NK-92 treated with Interleukin-12 subunit alpha and Interleukin-12 subunit beta, amount 100 ng/mL, for 24 hours (cell line): ENCODE measurements around the gene GHSR.

Source experiments
- DNase-seq: peaks from one replicate; lab custom pipeline; 2025; lab: John Stamatoyannopoulos, UW

Gene GHSR, protein sequence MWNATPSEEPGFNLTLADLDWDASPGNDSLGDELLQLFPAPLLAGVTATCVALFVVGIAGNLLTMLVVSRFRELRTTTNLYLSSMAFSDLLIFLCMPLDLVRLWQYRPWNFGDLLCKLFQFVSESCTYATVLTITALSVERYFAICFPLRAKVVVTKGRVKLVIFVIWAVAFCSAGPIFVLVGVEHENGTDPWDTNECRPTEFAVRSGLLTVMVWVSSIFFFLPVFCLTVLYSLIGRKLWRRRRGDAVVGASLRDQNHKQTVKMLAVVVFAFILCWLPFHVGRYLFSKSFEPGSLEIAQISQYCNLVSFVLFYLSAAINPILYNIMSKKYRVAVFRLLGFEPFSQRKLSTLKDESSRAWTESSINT

DNA sequence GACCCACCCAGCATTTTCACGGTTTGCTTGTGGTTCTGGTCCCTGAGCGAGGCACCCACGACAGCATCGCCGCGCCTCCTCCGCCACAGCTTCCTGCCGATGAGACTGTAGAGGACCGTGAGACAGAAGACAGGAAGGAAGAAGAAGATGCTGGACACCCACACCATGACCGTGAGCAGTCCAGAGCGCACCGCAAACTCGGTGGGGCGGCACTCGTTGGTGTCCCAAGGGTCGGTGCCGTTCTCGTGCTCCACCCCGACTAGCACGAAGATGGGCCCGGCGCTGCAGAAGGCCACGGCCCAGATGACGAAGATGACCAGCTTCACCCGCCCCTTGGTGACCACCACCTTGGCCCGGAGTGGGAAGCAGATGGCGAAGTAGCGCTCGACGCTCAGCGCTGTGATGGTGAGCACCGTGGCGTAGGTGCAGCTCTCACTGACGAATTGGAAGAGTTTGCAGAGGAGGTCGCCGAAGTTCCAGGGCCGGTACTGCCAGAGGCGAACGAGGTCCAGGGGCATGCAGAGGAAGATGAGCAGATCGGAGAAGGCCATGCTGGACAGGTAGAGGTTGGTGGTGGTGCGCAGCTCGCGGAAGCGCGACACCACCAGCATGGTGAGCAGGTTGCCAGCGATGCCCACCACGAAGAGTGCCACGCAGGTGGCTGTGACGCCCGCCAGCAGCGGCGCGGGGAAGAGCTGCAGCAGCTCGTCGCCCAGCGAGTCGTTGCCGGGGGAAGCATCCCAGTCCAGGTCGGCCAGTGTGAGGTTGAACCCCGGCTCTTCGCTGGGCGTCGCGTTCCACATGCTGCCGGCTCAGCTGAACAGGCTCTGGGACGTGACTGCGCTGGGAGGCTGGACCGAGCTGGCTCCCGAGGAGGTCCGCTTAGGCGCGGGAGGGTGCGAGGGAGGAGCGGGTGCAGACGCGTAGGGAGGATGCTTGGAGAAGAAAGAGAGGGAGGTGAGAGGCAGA lies at the start of gene GHSR:
GHSR (minus strand) TSS at position 846 of the 969 bp plus-strand sequence; CDS start at position 803, 43 bp downstream.
- DNase-seq: no peak

DNA sequence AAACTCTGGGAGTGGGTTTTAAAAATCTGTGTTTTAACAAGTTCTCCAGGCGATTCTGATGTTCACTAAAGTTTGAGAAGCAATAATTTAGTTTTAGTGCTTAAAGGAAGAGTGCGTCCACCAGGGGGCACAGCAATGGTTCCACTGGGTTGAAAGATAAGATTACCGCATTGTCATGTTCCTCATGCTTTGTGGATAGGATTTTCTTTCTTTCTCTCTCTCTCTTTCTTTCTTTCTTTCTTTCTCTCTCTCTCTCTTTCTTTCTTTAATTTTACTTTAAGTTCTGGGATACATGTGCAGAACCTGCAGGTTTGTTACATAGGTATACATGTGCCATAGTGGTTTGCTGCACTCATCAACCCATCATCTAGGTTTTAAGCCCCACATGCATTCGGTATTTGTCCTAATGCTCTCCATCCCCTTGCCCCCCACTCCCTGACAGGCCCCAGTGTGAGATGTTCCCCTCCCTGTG lies 42.0 kb upstream of the GHSR start:
- peak; percentile 33 for DNase-seq

DNA sequence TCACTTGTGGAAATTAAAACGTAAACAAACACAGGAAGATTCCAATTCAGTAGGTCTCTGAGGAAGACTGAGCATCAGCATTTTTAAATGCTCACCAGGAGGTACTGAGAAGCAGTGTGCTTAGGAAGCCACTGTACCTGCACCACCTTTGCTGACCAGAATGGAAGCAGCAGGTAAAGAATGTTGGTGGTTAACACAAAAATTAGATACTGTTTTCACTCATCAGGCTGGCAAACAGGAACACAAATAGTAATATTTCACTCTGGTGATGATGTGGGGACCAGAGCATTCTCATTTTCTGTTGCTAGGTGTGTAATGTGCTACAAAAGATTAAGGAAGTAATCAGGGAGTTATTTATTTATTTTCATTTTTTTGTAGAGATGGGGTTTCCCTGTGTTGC lies 29.9 kb upstream of the GHSR start:
- no peak for DNase-seq

DNA sequence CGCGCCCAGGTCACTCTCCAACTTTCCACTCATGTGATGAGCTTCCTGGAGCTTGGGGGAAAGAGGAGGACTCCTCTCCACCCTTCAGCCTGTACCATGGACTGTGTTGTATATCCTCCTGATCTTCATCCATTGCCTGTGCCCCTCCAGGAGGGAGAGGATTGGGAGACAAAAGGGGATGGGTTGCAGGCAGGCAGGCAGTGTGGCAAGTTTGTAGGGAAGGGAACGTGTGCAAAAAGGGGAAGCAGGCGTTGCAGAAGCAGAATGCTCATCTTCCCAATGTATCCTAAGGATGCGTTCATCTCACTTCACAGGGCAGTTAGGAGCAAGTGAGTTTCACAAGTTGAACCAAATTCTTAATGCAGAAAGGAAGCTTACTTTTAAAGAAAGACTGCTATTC lies 28.1 kb upstream of the GHSR start:
- no peak for DNase-seq

DNA sequence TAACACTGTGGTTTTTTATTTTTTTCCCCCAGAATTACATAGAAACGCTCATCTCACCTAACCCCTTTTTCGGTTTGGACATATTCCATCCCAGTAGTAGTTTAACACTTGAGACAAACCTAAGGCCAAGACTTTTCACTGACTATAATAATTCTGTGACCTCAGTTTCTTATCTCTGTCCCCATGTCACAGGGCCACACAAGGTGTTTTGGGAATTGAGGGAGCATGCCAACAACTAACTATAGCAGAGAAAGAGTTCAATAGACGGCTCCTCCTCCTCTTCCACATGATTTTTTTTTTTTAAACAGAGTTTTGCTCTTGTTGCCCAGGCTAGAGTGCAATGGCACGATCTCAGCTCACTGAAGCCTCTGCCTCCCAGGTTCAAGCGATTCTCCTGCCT lies 27.4 kb upstream of the GHSR start:
- DNase-seq: no peak

DNA sequence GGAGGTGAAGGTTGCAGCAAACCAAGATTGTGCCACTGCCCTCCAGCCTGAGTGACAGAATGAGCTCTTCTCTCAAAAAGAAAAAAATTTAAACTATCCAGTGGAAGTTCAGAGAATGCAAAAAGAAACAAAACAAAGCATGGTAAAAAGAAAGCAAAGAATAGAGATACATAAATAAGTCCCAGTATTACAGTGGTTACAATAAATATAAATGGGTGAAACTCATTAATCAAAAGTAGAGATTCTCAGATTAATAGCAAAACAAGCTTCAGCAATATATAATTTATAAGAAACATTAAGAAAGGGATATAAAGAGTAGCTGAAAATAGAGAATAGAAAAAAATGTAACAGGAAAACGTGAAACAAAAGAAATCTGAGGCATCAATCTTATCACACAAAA lies 23.6 kb upstream of the GHSR start:
- no peak for DNase-seq

DNA sequence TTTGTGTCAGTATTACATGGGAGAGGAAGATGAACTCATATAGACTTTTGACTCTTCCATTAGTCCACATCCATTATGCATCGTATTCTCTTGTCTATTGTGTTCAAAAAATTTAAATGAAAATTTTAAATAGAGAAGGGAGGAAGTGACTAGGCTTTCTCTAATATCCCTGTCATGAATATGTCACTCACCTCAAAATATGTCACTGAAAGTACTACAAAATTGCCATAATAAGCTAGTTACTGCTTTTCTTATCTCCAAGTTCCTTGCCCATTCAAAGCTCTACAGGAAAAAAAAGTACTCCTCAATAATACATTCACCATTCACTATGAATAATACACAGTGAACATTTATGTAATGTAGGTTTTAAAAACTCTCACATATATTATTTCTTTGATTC lies 22.3 kb upstream of the GHSR start:
- no peak for DNase-seq

DNA sequence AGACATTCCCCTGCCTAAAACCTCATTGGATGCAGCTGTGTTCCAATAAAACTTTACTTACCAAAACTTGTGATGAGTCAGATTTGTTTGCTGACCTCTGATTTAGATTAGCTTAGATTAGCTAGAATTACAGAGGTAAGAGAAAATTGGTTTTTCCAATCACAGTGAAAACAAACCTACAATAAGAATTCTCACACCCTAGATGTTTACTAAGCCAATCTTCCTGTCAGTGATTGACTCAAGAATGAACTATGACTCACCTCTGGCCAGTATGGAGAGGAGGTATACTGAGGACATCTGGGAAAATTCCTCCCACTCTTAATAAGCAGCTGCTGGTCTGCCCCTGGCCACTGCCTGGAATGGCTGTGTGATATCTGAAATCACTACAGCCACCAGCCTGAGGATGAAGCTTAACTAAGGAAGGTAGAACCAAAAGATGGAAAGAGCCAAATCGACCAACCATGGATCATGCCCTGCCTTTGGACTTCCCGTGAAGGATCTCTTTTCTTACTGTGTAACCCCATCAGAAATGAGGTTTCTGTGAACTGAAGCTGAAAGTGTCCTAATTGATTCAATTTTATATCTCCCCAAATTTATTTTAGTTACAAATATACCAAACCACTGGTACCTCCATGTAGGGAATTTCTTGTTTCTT lies 19.0 kb upstream of the GHSR start:
- DNase-seq: no peak

DNA sequence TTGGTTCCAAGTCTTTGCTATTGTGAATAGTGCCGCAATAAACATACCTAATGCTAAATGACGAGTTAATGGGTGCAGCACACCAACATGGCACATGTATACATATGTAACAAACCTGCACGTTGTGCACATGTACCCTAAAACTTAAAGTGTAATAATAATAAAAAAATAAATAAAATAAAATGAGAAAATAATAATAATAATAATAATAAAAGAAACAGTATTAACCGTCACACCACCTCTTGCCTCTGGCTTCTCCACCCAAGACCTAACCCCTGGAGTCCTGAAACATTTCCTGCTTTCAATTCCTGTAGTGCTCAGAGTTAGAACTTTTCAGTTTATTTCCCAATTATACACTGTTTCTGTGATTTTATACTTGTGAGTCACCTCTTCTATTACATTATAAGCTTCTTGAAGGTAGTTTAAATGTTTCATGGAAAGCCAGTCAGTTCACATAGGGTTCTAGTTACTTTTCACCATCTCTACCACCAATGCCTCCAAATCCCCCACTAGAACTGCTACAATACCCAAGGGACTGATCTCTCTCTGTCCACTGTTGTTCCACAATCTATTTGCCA lies 18.4 kb upstream of the GHSR start:
- no peak for DNase-seq

DNA sequence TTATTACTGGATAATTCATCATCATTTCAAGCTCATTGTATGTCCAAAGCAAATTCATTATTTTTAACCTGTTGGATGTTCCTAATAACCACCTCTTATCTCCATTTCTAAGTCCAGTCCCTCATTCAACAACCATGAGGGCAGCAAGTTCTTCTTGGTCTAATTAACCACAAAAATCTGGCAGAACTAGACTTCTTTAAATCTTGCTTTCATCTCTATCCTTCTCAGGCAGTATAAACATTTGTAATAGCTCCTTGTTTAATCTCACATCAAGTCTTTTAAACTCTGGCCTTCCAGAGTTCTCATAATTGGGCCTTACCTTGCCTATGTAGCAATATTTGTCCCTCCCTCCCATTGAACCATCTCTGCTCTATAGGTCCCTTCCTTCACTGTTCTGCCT lies 17.0 kb upstream of the GHSR start:
- no peak for DNase-seq

DNA sequence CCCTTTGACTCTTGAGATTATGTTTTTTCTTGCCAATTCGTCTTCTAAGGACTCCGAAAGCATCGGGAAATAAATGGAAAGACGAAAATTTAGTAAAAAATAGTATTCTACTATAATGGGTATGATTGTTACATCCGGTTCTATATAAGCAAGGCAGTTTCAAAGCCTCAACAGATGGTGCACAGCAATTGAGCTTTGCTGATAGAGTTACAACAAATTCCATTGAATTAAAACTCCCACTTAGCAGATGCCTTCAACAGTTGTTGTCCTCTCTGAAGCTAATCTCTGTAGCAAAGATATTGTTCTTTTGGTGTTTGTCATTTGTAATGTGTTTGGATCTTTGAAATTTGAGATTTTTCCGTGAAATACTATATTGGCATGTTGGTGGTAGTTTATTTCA lies 16.1 kb upstream of the GHSR start:
- no peak for DNase-seq

DNA sequence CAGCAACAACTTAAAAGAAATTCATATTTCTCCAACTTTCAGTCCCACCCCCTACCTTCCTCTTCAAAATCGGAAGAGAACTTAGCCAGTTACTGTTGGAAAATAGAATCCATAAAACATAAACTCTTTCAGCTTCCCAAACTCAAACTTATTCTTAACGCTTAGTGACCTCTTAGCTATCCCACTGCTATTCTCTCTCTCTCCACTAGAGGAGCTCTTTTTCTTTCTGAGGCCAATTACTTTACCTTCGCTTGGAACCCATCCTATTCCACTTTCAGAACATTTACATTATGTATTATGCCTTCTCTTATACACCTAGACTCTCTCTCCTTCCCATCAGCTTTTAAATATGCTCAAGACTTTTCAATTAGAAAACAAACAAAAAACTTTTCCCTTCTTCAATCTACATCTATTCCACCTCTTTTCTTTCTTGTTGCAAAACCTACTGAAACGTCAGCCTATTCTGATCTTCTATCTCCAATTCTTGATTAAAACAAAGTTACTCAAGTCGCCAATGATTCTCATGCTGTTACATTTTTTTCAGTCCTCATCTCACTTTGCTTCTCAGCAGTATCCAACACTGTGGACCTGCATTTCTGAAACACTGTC lies 13.4 kb upstream of the GHSR start:
- no peak for DNase-seq

DNA sequence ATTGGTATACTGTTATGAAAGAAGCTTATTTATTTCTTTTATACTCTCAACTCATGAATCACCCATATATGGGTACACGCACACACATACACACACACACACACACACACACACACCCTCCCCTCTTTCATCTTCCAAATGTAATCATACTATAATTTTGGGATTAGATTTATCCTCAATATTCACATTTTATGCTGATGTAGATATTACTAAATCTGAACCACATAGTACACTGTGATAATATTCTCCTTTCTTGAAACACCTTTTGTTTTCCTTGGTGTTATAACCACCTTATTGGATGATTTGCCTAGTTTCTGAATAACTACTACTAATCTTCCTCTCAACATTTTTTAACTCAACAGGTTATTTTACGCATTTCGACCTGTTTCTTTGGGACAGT lies 8.1 kb upstream of the GHSR start:
- no peak for DNase-seq

DNA sequence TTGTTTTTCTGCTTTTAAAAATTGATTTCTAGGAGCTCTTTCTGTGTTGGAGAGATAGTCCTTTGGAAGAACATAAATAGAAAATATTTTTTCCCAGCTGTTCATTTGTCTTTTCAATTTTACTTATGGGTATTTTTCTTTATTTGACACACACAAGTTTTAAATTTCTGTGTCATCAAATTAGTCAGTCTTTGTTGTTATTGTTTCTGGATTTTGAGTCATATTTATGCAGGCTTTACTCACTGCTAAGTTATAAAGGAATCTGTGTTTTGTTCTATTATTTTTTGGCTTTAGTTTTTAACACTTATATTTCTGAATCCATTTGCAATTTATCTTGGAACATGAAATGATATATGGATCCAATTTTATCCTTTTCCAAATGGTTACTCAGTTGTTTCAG lies 5.9 kb upstream of the GHSR start:
- no peak for DNase-seq

DNA sequence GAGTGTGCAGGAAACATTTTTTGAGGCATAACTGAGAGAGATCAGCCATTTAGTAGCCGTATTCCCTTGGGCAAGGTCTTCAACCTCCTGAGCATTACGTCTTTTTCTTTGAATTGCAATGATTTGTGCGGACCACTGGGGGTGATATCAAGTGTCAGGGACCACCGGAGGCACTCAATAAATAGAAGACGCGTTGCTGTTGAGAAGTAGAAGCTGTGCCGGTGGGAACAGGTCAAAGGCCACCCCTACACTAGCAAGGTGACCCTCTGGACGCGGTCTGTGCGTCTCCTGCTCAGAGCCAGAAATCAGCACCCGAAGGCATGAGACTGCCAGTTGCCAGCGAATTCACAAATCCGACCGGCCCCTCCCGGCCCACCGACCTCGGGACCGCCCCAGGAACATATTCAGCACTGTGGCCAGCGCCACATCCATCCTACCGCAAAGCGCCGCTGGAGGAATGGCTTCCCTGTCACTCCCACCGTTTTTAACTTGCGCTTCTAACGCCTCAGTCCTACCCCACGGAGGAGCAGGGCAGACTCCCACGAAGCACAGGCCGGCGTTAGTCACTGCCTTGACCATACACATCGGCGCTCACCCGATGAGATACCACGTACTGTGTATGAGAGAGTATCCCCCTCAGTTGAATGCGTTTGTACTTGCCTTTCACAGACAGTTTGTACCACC lies 1.4 kb upstream of the GHSR start:
- no peak for DNase-seq

DNA sequence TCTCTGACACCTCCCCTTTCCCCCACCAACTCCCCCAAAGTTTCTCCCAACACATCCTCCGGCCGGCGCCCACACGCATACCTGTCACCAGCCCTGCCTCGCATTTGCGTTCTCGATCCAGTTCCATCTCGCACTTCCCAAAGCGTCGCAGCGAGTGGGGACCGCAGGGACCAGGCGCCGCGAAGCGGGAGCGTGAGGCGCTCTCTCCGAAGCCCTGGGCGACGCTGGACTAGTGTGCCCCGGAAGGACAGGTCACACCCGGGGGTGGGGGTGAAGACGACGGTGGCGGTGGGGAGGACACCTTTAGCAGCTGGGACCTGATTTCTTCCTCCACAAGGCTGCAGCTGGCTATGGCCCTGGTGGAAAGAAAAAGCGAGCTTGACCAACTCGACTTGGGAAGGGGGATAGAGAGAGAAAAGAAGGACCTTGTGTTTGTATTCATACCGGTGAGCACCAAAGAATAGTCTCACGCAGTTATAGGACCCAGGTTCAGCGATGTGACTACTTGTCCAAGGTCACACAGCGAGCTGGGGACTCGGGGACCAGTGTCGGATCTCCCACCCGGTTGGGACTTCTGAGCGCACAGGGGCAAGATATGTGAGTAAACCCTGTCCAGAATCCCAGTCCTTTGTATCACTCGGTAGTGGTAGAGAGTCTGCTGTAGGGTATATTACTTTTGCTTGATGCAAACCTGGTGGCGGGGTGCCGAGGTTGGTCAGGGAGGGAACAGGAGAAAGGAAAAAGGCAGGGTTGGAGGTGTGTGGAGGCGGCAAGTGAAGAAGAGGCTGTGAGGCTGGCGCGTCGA lies 607 bp upstream of the GHSR start:
- DNase-seq: no peak

DNA sequence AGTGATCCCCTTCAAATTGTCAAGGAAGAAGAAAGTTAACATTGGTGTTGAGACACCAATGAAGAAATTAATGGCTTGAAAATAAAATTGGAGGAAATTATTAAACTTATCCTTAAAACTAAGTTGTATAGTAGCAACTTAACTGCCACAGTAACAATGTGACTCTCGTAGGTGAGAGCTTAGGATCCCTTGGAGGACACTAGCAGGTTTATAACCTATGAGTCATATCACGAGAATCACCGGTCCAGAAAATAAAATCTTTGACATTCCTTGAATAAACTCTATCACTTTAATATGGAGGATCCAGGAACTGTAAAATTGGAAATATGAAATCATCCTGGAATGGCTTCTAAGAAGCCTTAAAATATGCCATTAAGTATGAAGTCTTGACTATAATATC lies 2.1 kb downstream of the GHSR start:
- DNase-seq: no peak

DNA sequence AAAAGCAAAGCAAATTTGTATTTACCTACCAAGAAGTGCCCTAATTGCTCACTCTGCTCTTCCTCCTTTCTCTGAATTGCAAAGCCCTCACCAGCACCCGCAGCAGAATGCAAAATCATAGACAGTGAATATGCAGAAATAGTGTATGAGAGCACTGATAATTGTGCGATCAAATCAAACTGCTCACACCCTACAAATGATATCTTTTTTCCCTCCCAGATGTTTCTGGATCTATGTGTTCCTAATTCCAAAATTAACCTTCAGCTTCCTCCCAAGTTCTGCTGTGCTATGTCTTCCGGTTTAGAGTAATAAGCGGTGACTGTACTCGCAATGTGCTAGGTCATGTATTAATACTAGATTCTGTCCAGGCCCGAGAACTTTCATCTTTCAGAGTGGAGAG lies 3.4 kb downstream of the GHSR start:
- DNase-seq: no peak

DNA sequence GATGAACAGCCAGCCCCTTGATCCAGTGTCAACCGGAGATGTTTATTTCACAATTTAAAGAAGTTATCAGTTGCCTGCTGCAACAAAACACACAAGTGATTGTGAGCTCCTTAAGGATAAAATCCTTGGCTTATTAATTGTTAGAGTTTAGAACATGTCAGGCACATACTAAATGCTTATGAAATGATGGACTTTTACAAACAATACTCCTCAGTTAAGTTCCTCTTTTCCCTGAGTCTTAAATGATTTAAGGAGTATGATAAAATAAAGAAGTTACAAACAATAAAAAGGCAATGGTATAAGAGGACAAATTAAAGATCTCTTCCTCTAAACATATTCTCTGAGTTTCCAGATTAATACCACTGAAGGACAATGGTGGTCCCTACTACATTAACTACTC lies 5.7 kb downstream of the GHSR start:
- no peak for DNase-seq

DNA sequence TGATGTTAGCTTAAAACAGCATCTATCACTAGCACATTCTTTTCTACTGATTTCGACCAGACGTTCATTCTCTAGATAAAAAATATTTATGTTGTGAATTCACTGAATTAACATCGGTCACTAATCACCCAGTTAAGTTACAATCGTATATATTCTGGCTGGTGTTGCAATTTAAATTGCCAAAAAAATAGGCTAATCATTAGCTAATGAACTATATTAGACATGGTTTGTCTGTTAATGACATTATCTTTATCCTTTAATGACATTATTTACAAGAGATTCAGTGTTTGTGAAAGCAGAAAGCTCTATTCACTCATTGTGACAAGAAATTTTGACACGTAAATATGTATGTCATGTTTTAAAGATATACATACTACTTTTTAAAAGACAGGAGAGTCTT lies 6.7 kb downstream of the GHSR start:
- DNase-seq: no peak
